Stomach (tissue), 9 donors: ENCODE data around the gene ACKR1. TPM values are rescaled to one million over a fixed set of nuclear protein-coding genes. Genes with fewer than 3 reads are reported as not detected.

Experiments
- DNase-seq, 2 donors: peaks; one replicate each; pipeline versions ENCODE4 v3.0.0 to v3.0.0-alpha.2; 2013 to 2019
- H3K27ac ChIP-seq, 5 donors: fragments of 200-600 bp in 4 of 5; sonication (generic) in 4 of 5; one replicate each; pipeline ENCODE4 v1.5.1; 2013 to 2019; ENCODE audit warnings: mild to moderate bottlenecking in 1 of 5, moderate library complexity in 1 of 5
- H3K27me3 ChIP-seq, 3 donors: fragments of 200-600 bp; sonication (generic); one replicate each; pipeline ENCODE4 v1.5.1; 2017 to 2019; ENCODE audit warnings: mixed run types in 1 of 3
- H3K36me3 ChIP-seq, 4 donors: fragments of 200-600 bp; sonication (generic); 1 replicate in 3 of 4; 2 replicates in 1 of 4; pipeline ENCODE4 v1.5.1; 2016 to 2019
- H3K4me1 ChIP-seq, 4 donors: fragments of 200-600 bp; sonication (generic); one replicate each; pipeline ENCODE4 v1.5.1; 2016 to 2019
- H3K4me3 ChIP-seq, 4 donors: fragments of 200-600 bp; sonication (generic) in 3 of 4; one replicate each; pipeline ENCODE4 v1.5.1; 2016 to 2019; ENCODE audit warnings: mild to moderate bottlenecking in 1 of 4
- H3K9me3 ChIP-seq, 4 donors: fragments of 200-600 bp; sonication (generic); one replicate each; pipeline ENCODE4 v1.5.1; 2016 to 2019
- EP300 ChIP-seq: sonication (generic); formaldehyde crosslinking; IDR thresholded peaks from one replicate; pipeline ENCODE4 v1.6.1; 2017; ENCODE audit warnings: antibody characterized with exemption
- POLR2A ChIP-seq, 4 donors: fragments of 450-650 bp; IDR thresholded peaks; one replicate each; pipeline ENCODE4 v1.6.1; 2016; ENCODE audit warnings: antibody characterized with exemption in 4 of 4, control low read depth in 2 of 4, mild to moderate bottlenecking in 1 of 4, moderate library complexity in 1 of 4
- POLR2AphosphoS5 ChIP-seq, 3 donors: sonication (generic); formaldehyde crosslinking; IDR thresholded peaks; one replicate each; pipeline ENCODE4 v1.6.1; 2016; ENCODE audit warnings: antibody characterized with exemption in 3 of 3
- WGBS, 5 donors: extraction: QIAGEN DNeasy Blood & Tissue Kit in 3 of 5; methylation state at CpG; one replicate each; pipeline versions ENCODE4 v1.1.5 to v1.1.7; 2013 to 2018; 5-methylcytosine and 5-hydroxymethylcytosine counted together
- intact Hi-C: fragments of 100-400 bp; cut with DNase I; formaldehyde crosslinking; loops from one replicate; pipeline ENCODE4 v1.15.1; 2023; ENCODE audit warnings: low total_unique reads
- polyA plus RNA-seq, 3 donors: library from polyadenylated mRNA; stranded (reverse); fragments of 200-250 nt; gene quantifications; one replicate each; pipeline ENCODE4 v1.2.3, GENCODE V29; 2013
- small RNA-seq, 4 donors: library from RNA; depleted of rRNA; stranded (forward); fragments of <200 nt; gene quantifications; one replicate each; pipeline ENCODE3, GENCODE V24; 2016
- total RNA-seq, 5 donors: library from RNA; depleted of rRNA; stranded (reverse); fragments of >200 nt; gene quantifications; one replicate each; pipeline versions ENCODE4 v1.1.0 to v1.2.3, GENCODE V29; 2014 to 2016
- TF ChIP-seq, protein P1 (sequence below), 7 experiments: fragments of 450-650 bp in 4 of 7; fragments of 200-600 bp in 3 of 7; sonication (generic) in 3 of 7; IDR thresholded peaks; one replicate each; pipeline ENCODE4 v1.5.1; 2016 to 2019; ENCODE audit warnings: antibody characterized with exemption in 7 of 7, control low read depth in 2 of 7, mild to moderate bottlenecking in 1 of 7
- donor health status: healthy with polysubstance abuse.
- donor health status: Bipolar disorder and iron deficiency.
- donor health status: healthy.

The ACKR1 gene
- total and polyA plus RNA-seq, 8 donors, result 4.3 to 41.3 (median 12.4) TPM

DNA sequence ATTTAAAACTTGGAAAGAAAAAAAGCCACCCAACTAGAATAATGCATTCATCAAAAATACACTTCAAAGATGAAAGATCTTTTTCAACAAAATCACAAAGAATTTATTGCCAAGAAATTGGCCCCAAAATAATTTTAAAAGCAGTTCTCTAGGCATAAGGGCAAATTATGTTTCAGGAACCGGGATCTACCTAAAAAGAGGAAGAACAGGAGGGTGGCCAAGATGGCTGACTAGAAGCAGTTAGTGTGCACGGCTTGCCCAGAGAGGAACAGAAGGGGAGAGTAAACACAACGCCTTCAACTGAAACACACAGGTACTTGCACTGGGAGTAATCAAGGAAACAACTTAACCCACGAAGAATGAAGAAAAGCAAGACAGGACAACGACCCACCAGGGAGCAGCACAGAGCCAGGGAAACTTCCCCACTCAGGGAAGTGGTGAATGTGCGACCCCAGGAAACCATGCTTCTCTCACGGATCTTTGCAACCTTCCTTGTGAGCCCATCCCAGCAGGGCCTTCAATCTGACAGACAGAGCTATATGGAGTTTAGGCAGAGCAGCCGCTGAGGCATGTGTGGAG is 46.1 kb downstream of the ACKR1 start:
- Histone ChIP-seq H3K36me3 (no peaks in the 10 kb centered on the region), H3K27me3 (no peaks in the 10 kb centered on the region), H3K9me3 (peaks cover 0 to 43% (median 22%) of the 10 kb centered on the region in 4 donors), H3K4me3 (no peak overlapping the region), H3K27ac (no peak overlapping the region), H3K4me1 (no peaks in the 10 kb centered on the region)
- TF ChIP-seq, protein P1, sequence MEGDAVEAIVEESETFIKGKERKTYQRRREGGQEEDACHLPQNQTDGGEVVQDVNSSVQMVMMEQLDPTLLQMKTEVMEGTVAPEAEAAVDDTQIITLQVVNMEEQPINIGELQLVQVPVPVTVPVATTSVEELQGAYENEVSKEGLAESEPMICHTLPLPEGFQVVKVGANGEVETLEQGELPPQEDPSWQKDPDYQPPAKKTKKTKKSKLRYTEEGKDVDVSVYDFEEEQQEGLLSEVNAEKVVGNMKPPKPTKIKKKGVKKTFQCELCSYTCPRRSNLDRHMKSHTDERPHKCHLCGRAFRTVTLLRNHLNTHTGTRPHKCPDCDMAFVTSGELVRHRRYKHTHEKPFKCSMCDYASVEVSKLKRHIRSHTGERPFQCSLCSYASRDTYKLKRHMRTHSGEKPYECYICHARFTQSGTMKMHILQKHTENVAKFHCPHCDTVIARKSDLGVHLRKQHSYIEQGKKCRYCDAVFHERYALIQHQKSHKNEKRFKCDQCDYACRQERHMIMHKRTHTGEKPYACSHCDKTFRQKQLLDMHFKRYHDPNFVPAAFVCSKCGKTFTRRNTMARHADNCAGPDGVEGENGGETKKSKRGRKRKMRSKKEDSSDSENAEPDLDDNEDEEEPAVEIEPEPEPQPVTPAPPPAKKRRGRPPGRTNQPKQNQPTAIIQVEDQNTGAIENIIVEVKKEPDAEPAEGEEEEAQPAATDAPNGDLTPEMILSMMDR (IDR thresholded peaks at IDR 0.05), result no peak
- TF ChIP-seq POLR2A (IDR thresholded peaks at IDR 0.05) (no peak), EP300 (no peak), POLR2AphosphoS5 (IDR thresholded peaks at IDR 0.05) (no peak)
- DNase-seq, result no peak
- intact Hi-C loops, result no loop called here
- 57 to 64% (median 62%) methylated on average over 8 of the region's 8 CpGs for WGBS, 5 donors

Small RNA genes within 50 kb of the gene (small RNA-seq; reads per million reads assigned to genes)
- 0 reads per million in 4 donors for gene RNA5SP60

Other genes with a start within 250 kb of the ACKR1 start
- gene IFI16, start 195.0 kb upstream of the ACKR1 start, total RNA-seq, result 10 to 100 TPM; 24.3 to 65.6 (median 38.5) TPM
- 100 to 1,000 TPM in 1 of 3 donors, 10 to 100 TPM in 2; 40.0 to 113 (median 60.2) TPM for gene IFI16, start 195.0 kb upstream of the ACKR1 start, polyA plus RNA-seq
- gene AIM2, start 128.1 kb upstream of the ACKR1 start, total RNA-seq, result 1 to 10 TPM in 2 of 5 donors, not detected in 3; 1.6 to 4.4 TPM
- gene AIM2, start 128.1 kb upstream of the ACKR1 start, polyA plus RNA-seq, result 1 to 10 TPM in 1 of 3 donors, under 1 TPM in 1, not detected in 1; 0.50 to 1.7 TPM
- 10 to 100 TPM in 1 of 5 donors, 1 to 10 TPM in 4; 3.2 to 10.3 (median 7.8) TPM for gene CADM3, start 33.3 kb upstream of the ACKR1 start, total RNA-seq
- 1 to 10 TPM; 1.8 to 4.1 (median 2.9) TPM for gene CADM3, start 33.3 kb upstream of the ACKR1 start, polyA plus RNA-seq
- gene FCER1A, start 97.5 kb downstream of the ACKR1 start, total RNA-seq, result 1 to 10 TPM in 2 of 5 donors, not detected in 3; 1.1 to 5.2 TPM
- gene FCER1A, start 97.5 kb downstream of the ACKR1 start, polyA plus RNA-seq, result 1 to 10 TPM in 2 of 3 donors, not detected in 1; 1.7 to 4.7 TPM
- gene OR10J4, start 227.3 kb downstream of the ACKR1 start, total RNA-seq, result not detected
- gene OR10J4, start 227.3 kb downstream of the ACKR1 start, polyA plus RNA-seq, result not detected
- gene OR10J1, start 234.8 kb downstream of the ACKR1 start, total RNA-seq, result not detected
- gene OR10J1, start 234.8 kb downstream of the ACKR1 start, polyA plus RNA-seq, result not detected